Right lobe of liver (tissue), 6 donors: Measurements from ENCODE around the gene RTF1. TPM values are rescaled to one million over a fixed set of nuclear protein-coding genes. Genes with fewer than 3 reads are reported as not detected.
A peak's percentile ranks its signal among the peaks of the same experiment; 100 is the strongest.

Experiments
- ATAC-seq, 4 donors: fragments of 200-7000 bp; cut with Tn5 transposase; one replicate each; pipeline ENCODE4 v1.9.1; 2020; ENCODE audit warnings: mild to moderate bottlenecking in 4 of 4, moderate library complexity in 4 of 4
- DNase-seq, 3 donors: peaks; one replicate each; pipeline ENCODE4 v3.0.0-alpha.2; 2020
- H3K27ac ChIP-seq, 3 donors: fragments of 200-600 bp; one replicate each; pipeline ENCODE4 v1.8.0; 2022
- H3K27me3 ChIP-seq, 2 donors: fragments of 200-600 bp; one replicate each; pipeline ENCODE4 v1.8.0; 2022
- H3K36me3 ChIP-seq, 4 donors: fragments of 200-600 bp; sonication (generic) in 1 of 4; one replicate each; pipeline versions ENCODE4 v1.5.1 to v1.8.0; 2017 to 2022; ENCODE audit warnings: control low read depth in 1 of 4
- H3K4me1 ChIP-seq, 4 donors: fragments of 200-600 bp; sonication (generic) in 1 of 4; one replicate each; pipeline versions ENCODE4 v1.5.1 to v1.8.0; 2017 to 2022; ENCODE audit warnings: control low read depth in 1 of 4
- H3K4me3 ChIP-seq, 3 donors: fragments of 200-600 bp; one replicate each; pipeline ENCODE4 v1.8.0; 2022
- H3K9me3 ChIP-seq, 4 donors: fragments of 200-600 bp; sonication (generic) in 1 of 4; one replicate each; pipeline versions ENCODE4 v1.5.1 to v1.8.0; 2017 to 2022; ENCODE audit warnings: control low read depth in 1 of 4
- POLR2A ChIP-seq: fragments of 450-650 bp; IDR thresholded peaks from one replicate; pipeline ENCODE4 v1.6.1; 2017; ENCODE audit warnings: antibody characterized with exemption, mild to moderate bottlenecking
- WGBS: methylation state at CpG from one replicate; pipeline ENCODE4 v1.1.6; 2018; ENCODE audit warnings: low coverage, low lambda C conversion rate; ENCODE audit not compliant: insufficient coverage; ENCODE audit errors: missing lambda C conversion rate; 5-methylcytosine and 5-hydroxymethylcytosine counted together
- intact Hi-C, 2 donors: fragments of 100-400 bp; cut with DNase I; formaldehyde crosslinking; loops; one replicate each; pipeline versions ENCODE4 v1.11.2 to v1.14.1; 2022
- total RNA-seq, 6 experiments: library from RNA; depleted of rRNA in 2 of 6; stranded (reverse); fragments of >200 nt in 2 of 6; fragmentation: NEBNext Ultra II Directional in 3 of 6; extraction: Animal tissue kit (Norgen Biotek cat#: 25700) in 3 of 6; gene quantifications; one replicate each; pipeline versions ENCODE4 v1.1.0 to v1.2.4, GENCODE V29; 2016 to 2023
- TF ChIP-seq, protein P1 (sequence below), 4 donors: fragments of 200-600 bp in 3 of 4; fragments of 450-650 bp in 1 of 4; IDR thresholded peaks; one replicate each; pipeline versions ENCODE4 v1.5.1 to v1.8.0; 2016 to 2022; ENCODE audit warnings: antibody characterized with exemption in 4 of 4, mild to moderate bottlenecking in 2 of 4
- donor health status: DM: no; HTN: yes; CAD: no.
- donor health status: DM: no; HTN: no; CAD: no.
- donor health status: DM: no; HTN: no; CAD: no.
- donor health status: DM: no; HTN: yes; CAD: no.
- donor health status: DM: no; HTN: yes; CAD: no.

RTF1 gene
- total RNA-seq, 6 experiments from 2014 or later: 10.5 to 21.5 (median 14.2) TPM

DNA sequence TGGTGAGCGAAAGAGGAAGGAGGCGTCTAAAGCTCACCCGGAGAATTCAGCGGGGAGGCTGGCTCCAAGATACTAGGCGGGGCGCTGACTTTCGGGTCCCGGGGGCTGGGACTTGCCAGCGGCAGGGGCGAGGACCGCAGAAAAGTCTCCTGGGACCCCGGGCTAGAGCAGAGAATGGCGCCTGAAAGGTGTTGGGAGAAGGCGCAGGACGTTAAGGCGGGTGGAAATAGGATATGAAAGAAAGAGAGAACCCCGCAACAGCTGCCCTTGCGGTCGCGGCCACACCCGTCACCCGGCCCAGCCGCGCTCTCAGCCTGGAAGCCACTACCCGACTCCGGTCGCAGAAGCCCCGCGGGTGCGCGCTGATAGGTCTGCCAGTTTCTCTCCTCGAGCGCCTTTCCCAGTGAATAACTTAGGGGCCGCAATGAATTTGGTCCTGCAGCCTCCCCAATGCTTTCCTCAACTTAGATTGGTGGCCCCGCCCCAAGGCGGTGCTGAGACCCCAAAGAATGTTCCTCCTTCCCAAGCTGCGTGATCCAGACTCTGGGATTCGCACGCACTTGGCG, 96.1 kb downstream of the RTF1 start:
- WGBS: 4% methylated on average over 24 of the region's 40 CpGs
- TF ChIP-seq POLR2A: no peak
- TF ChIP-seq, protein P1, sequence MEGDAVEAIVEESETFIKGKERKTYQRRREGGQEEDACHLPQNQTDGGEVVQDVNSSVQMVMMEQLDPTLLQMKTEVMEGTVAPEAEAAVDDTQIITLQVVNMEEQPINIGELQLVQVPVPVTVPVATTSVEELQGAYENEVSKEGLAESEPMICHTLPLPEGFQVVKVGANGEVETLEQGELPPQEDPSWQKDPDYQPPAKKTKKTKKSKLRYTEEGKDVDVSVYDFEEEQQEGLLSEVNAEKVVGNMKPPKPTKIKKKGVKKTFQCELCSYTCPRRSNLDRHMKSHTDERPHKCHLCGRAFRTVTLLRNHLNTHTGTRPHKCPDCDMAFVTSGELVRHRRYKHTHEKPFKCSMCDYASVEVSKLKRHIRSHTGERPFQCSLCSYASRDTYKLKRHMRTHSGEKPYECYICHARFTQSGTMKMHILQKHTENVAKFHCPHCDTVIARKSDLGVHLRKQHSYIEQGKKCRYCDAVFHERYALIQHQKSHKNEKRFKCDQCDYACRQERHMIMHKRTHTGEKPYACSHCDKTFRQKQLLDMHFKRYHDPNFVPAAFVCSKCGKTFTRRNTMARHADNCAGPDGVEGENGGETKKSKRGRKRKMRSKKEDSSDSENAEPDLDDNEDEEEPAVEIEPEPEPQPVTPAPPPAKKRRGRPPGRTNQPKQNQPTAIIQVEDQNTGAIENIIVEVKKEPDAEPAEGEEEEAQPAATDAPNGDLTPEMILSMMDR (IDR thresholded peaks at IDR 0.05): no peak
- peak; percentile 27 to 47 (median 41) for ATAC-seq
- intact Hi-C loops: no loop called here
- H3K36me3 ChIP-seq: no peaks in the 10 kb centered on the region
- H3K4me3 ChIP-seq: peak overlapping the region; percentile 20 to 38 (median 33)
- peaks cover 0 to 10% of the 10 kb centered on the region in 2 donors for H3K27me3 ChIP-seq
- no peak for DNase-seq
- H3K9me3 ChIP-seq: no peaks in the 10 kb centered on the region
- no peak overlapping the region for H3K27ac ChIP-seq
- H3K4me1 ChIP-seq: peaks cover 0 to 23% (median 0%) of the 10 kb centered on the region in 4 donors

DNA sequence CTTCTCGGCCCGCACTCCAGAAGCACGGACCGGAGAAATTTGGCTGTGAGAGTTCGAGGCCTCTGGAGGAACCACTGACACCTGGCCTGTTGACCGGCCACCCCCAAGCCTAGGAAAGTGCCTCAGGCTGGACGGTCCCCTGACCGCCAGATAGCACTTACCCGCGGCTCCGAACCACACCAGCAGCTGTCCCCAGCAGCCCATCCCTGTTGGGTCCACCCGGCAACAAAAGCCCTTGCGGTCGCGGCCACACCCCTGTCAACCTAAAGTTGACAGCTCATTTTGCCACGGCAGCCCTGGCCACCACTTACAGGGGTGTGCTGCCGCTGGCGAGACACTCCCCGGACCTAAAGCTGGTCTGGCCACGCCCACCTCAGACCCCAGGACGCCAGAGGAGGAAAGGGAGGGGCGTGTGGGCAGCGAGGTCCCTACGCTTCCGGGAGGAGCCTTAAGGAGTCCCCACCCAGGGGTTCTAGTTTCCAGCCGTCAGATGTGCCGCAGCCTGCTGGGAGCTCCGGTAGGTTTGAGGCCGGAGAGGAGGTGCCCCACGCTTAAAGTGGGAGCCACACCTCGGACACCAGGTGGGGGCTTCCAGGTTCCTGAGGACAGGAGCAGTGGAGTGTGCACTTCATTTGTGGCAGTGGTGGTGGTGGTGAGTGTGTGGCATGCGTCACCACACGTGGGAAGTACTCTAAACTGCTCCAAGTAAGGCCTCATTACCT, 96.8 kb downstream of the RTF1 start, which contains the start of gene LTK:
Gene LTK (minus strand): TSS at position 322 of the 722 bp plus-strand sequence. CDS start 118 bp downstream, at position 204.
- H3K9me3 ChIP-seq: no peaks in the 10 kb centered on the region
- peak; percentile 52 to 69 (median 62) for ATAC-seq
- no peaks in the 10 kb centered on the region for H3K36me3 ChIP-seq
- no peak for TF ChIP-seq POLR2A
- TF ChIP-seq, protein P1 (IDR thresholded peaks at IDR 0.05): no peak
- WGBS: 16% methylated on average over 7 of the region's 33 CpGs
- peaks cover 0 to 23% (median 0%) of the 10 kb centered on the region in 4 donors for H3K4me1 ChIP-seq
- DNase-seq: peak in 1 of 3 donors; percentile 56
- intact Hi-C loops: no loop called here
- H3K27ac ChIP-seq: no peak within 1 kb of the TSS
- H3K27me3 ChIP-seq: peaks cover 0 to 10% of the 10 kb centered on the region in 2 donors
- H3K4me3 ChIP-seq: peak within 1 kb of the TSS; percentile 20 to 38 (median 33)

- Histone ChIP-seq H3K27me3 (no peaks in the 10 kb centered on the region), H3K27ac (no peak overlapping the region), H3K4me3 (no peak overlapping the region), H3K4me1 (peaks cover 0 to 5% (median 0%) of the 10 kb centered on the region in 4 donors), H3K36me3 (no peaks in the 10 kb centered on the region), H3K9me3 (no peaks in the 10 kb centered on the region)
- DNase-seq: no peak
- TF ChIP-seq, protein P1 (IDR thresholded peaks at IDR 0.05): no peak
- no peak for TF ChIP-seq POLR2A
- no peak for ATAC-seq
- intact Hi-C loops: no loop called here
- WGBS: 100% methylated on average over 1 of the region's 8 CpGs
These were observed 101.1 kb downstream of the RTF1 start for GRCh38 chr15:41517895-41518449.

GRCh38 chr15:41520636-41521035, 103.7 kb downstream of the RTF1 start:
- Histone ChIP-seq H3K27ac (no peak overlapping the region), H3K36me3 (no peaks in the 10 kb centered on the region), H3K27me3 (no peaks in the 10 kb centered on the region), H3K4me1 (no peaks in the 10 kb centered on the region), H3K4me3 (no peak overlapping the region), H3K9me3 (no peaks in the 10 kb centered on the region)
- 89% methylated on average over 5 of the region's 17 CpGs for WGBS
- TF ChIP-seq, protein P1 (IDR thresholded peaks at IDR 0.05): no peak
- TF ChIP-seq POLR2A: no peak
- intact Hi-C loops: no loop called here
- ATAC-seq (peak in 2 of 4 donors; percentile 10 to 11), DNase-seq (no peak)
